ENCODE data around the gene EGLN2.
"Not testable (repeated sequence)": the region's sequence is repeated elsewhere in the genome, so short reads cannot be mapped to it uniquely, and the experiment has no call there.

Gene EGLN2

GRCh38 chr19:40776932-40777644 lies 21.9 kb upstream of the EGLN2 start:
- peak; percentile 92 for DNase-seq

GRCh38 chr19:40777645-40777936 lies 21.4 kb upstream of the EGLN2 start:
- DNase-seq: no peak

- DNase-seq: peak; percentile 100
Observed at GRCh38 chr19:40777937-40778705, 20.9 kb upstream of the EGLN2 start, which contains the start of gene RAB4B. RAB4B (plus strand) TSS chr19:40778247; CDS start chr19:40778376, 129 bp downstream.

- no peak for DNase-seq
Observed at GRCh38 chr19:40778706-40779284, 20.2 kb upstream of the EGLN2 start.

- DNase-seq: no peak
Observed at GRCh38 chr19:40780582-40780981, 18.4 kb upstream of the EGLN2 start.

GRCh38 chr19:40781140-40781539 lies 17.9 kb upstream of the EGLN2 start:
- DNase-seq: no peak

- DNase-seq: no peak
Observed at GRCh38 chr19:40783711-40784110, 15.3 kb upstream of the EGLN2 start.

GRCh38 chr19:40784146-40784545 lies 14.8 kb upstream of the EGLN2 start:
- DNase-seq: not testable (repeated sequence)

GRCh38 chr19:40785526-40785925 lies 13.5 kb upstream of the EGLN2 start:
- no peak for DNase-seq

GRCh38 chr19:40786060-40787037 lies 12.6 kb upstream of the EGLN2 start:
- DNase-seq: no peak

- no peak for DNase-seq
Observed at GRCh38 chr19:40791349-40791748, 7.6 kb upstream of the EGLN2 start.

- DNase-seq: no peak
Observed at GRCh38 chr19:40791996-40792395, 7.0 kb upstream of the EGLN2 start.

- no peak for DNase-seq
Observed at GRCh38 chr19:40797166-40797962, 1.6 kb upstream of the EGLN2 start.

- DNase-seq: peak; percentile 39
Observed at GRCh38 chr19:40797963-40798682, 868 bp upstream of the EGLN2 start.

GRCh38 chr19:40799558-40800338 lies 757 bp downstream of the EGLN2 start:
- no peak for DNase-seq

- no peak for DNase-seq
Observed at GRCh38 chr19:40800339-40800996, 1.5 kb downstream of the EGLN2 start.

- no peak for DNase-seq
Observed at GRCh38 chr19:40800997-40801377, 2.0 kb downstream of the EGLN2 start.

- DNase-seq: no peak
Observed at GRCh38 chr19:40801426-40802299, 2.7 kb downstream of the EGLN2 start.

All from fibroblast of upper back skin (primary cell).